ENCODE results near the gene LPP. TPM values are rescaled to one million over a fixed set of nuclear protein-coding genes. Genes with fewer than 3 reads are reported as not detected.

LPP gene
- polyA plus RNA-seq, 2 of the 4 experiments (the other 2 are of a cell fraction): 11.0 to 30.8 TPM

- no peak overlapping the region for H3K27ac ChIP-seq
- ChIA-PET CTCF (no interaction called here), POLR2A (no interaction called here)
- no peak overlapping the region for H3K4me2 ChIP-seq
- H3K4me1 ChIP-seq: peaks cover 33% of the 10 kb centered on the region
- no peaks in the 10 kb centered on the region for H3K9me3 ChIP-seq
- WGBS (ENCODE audit: missing lambda C conversion rate): 86% methylated on average over 2 of the region's 2 CpGs
- DNase-seq (ENCODE audit: low read depth in 1 of 2, low spot score in 1 of 2) (no peak), FAIRE-seq (no peak), ATAC-seq (no peak)
- TF ChIP-seq CHD4 (IDR thresholded peaks at IDR 0.05; ENCODE audit: borderline replicate concordance) (no peak), MAX (IDR thresholded peaks at IDR 0.05) (no peak), RAD21 (conservative IDR thresholded peaks at IDR 0.05 in 1 of 2, IDR thresholded peaks at IDR 0.05 in 1 of 2) (no peak), PBX3 (IDR thresholded peaks at IDR 0.05) (no peak), USF2 (IDR thresholded peaks at IDR 0.05) (no peak), HES2 (IDR thresholded peaks at IDR 0.05) (no peak), RFX5 (IDR thresholded peaks at IDR 0.05) (no peak), SMC3 (IDR thresholded peaks at IDR 0.05) (no peak), POLR2A (IDR thresholded peaks at IDR 0.05; ENCODE audit: low read length) (no peak), SREBF2 (IDR thresholded peaks at IDR 0.05) (no peak), MAFK (IDR thresholded peaks at IDR 0.05; ENCODE audit: partially characterized antibody) (no peak), FOXS1 (CRISPR knock-in tag; IDR thresholded peaks at IDR 0.05) (no peak), EHF (CRISPR knock-in tag; IDR thresholded peaks at IDR 0.05) (no peak), HEYL (CRISPR knock-in tag; IDR thresholded peaks at IDR 0.05) (no peak)
- H3K4me3 ChIP-seq: no peak overlapping the region
Observed at GRCh38 chr3:188527389-188527788, 373.4 kb downstream of the LPP start.

- Histone ChIP-seq H3K4me3 (no peak overlapping the region), H3K4me1 (peaks cover 40% of the 10 kb centered on the region), H3K27ac (no peak overlapping the region; a peak in 1 of 6 replicates), H3K9me3 (no peaks in the 10 kb centered on the region), H3K4me2 (no peak overlapping the region)
- POLR2A ChIA-PET: no interaction called here
- 47% methylated on average over 3 of the region's 3 CpGs for WGBS (ENCODE audit: missing lambda C conversion rate)
- CTCF ChIA-PET: no interaction called here
- ATAC-seq (peak in 1 of 2 experiments; percentile 78; a peak in 3 of 6 replicates), FAIRE-seq (no peak), DNase-seq (ENCODE audit: low read depth in 1 of 2, low spot score in 1 of 2) (peak in 1 of 2 experiments; percentile 25)
- TF ChIP-seq GATA3 (IDR thresholded peaks at IDR 0.05; ENCODE audit: borderline replicate concordance) (peak; percentile 49; the same call in 1 of the 2 replicates), CTCF (IDR thresholded peaks at IDR 0.05) (no peak), ESRRA (IDR thresholded peaks at IDR 0.05; ENCODE audit: borderline replicate concordance, low read length) (no peak), CBX2 (IDR thresholded peaks at IDR 0.05; ENCODE audit: borderline replicate concordance, low read depth) (no peak), EHF (CRISPR knock-in tag; IDR thresholded peaks at IDR 0.05) (no peak)
Observed at GRCh38 chr3:188528396-188528795, 374.4 kb downstream of the LPP start.

- POLR2A ChIA-PET: no interaction called here
- H3K9me3 ChIP-seq: no peaks in the 10 kb centered on the region
- TF ChIP-seq HOXB13 (CRISPR knock-in tag; IDR thresholded peaks at IDR 0.05; ENCODE audit: low read depth): no peak
- H3K27ac ChIP-seq: no peak overlapping the region
- peaks cover 48% of the 10 kb centered on the region for H3K4me1 ChIP-seq
- 83% methylated on average over 3 of the region's 3 CpGs for WGBS (ENCODE audit: missing lambda C conversion rate)
- no peak overlapping the region for H3K4me2 ChIP-seq
- no peak for FAIRE-seq
- no peak for ATAC-seq
- DNase-seq (ENCODE audit: low read depth in 1 of 2, low spot score in 1 of 2): no peak
- CTCF ChIA-PET: interaction anchor here (1.3 kb wide), 1 partner anchor 789 kb away, joined by 5 read pairs; no protein-coding TSS in a partner anchor
- no peak overlapping the region for H3K4me3 ChIP-seq
Observed at GRCh38 chr3:188529228-188529627, 375.3 kb downstream of the LPP start.
